SW 1271 (cell line): Measurements from ENCODE around the gene FGD6.
"Not testable (repeated sequence)": the region's sequence is repeated elsewhere in the genome, so short reads cannot be mapped to it uniquely, and the experiment has no call there.

Source experiments
- DNase-seq, 2 experiments: peaks; one replicate each; lab custom pipeline; 2025; lab: John Stamatoyannopoulos, UW

Gene FGD6

DNA sequence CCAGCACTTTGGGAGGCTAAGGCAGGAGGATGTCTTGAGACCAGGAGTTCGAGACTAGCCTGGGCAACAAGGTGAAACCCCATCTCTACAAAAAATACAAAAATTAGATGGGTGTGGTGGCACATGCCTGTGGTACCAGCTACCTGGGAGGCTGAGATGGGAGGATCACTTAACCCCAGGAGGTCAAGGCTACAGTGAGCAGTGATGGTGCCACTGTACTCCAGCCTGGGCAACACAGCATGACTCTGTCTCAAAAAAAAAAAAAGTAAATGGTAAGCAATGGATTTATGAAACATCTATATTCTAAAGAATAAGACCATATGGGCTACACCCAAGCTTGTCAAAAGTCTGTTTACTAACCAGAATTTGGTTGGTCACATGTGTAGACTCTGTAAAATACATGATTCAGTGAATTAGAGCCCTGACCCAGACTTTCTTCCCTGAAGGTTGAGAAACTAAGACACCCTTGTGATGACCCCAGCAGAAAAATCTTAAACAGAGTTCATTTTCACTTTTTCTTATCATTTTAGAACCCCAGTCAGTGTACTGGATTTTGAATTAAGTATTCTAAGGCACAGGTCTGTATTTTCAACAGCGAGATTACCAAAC, 12.1 kb downstream of the FGD6 start:
- no peak for DNase-seq

DNA sequence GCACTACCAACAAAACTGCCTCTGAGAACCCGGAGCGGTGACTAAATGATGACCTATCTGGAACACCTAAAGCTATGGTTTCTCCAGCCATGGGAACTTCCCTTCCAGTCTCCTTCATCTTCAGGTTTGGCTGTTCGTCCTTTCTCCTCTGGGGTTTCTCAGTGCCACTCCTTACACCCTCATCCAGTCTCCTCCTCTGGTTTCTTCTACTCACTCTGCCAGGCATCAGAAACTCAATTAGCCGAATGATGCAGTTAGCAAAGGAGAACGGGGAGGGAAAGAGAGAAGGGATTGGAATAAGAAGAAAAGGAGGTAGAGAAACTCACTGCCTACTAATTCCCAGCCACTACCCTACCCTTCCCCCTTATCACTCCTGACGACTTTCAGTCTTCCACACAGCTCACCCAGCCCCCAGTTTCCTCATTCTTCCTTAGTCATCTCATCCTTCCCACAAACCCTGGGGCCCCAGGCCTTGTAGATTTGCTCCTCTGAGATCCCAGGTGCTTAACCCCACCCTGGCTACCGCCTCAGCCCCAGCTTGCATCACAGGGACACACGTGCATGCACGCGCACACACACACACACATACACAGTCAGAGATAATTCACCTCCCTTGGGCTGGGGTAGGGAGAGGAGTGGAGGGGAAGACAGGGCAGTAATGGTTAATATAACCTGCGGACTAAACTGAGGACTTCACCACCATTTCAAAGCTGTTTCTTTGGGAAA, 13.0 kb downstream of the FGD6 start:
- peak; percentile 84 to 91 for DNase-seq

DNA sequence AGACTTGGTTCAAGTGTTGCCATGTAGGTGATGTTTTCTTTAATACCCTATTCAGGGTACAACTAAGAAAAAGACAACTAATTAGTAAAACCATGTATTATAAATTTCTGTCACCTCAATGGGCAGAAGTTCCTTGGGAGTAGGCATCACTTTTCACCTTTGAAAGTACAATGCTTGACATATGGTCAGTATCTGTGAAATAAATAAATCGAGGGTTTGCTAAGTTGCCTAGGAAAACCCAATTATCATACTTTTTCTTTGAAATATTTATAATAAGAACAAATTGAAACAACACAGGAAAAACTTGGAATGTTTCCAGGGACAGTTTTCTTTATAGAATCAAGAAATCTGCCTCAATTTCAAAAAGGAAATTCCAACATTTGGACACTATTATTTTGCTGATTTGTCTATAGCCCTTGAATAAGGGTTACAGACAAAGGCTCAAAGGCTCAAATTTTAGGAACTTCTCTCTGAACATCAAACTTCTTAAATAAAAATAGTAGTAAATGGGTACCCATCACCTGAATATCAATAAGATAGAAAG, 13.7 kb downstream of the FGD6 start:
- no peak for DNase-seq

DNA sequence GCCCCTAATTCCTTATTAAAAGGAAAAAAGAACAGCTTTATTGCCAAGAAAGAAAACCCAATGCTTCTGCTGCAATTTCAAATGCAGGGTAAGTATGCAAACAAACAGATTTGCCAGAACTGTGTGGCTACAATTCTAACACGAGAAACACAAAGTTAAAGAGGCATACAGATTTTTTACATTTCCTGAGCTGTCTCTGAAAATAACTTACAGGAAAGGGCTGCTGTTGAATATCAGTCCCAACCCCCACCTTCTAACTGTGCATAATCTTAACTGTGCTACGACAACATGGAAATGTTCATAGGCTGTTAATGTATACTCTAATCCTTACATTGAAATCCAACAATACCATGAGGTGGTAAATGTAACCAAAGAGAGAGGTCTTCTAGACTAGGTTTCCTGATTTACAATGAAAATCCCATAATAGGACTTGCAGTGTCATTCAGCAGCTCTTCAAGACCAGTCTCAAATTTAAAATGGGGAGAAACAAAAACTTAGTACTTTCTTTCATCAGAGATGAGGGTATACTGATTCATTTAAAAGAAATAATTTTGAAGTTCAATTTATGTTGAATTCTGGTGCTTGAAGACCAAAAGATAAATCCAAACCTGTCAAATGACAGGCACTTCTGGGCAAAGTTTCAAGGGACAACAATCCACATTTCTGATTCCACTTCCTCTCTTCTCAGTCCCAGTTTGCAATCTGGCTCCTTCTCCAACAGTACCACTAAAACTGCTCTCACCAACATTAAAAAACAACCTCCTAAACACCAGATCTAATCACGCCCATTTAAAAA, 14.4 kb downstream of the FGD6 start:
- DNase-seq, result peak in 1 of 2 experiments; percentile 42

DNA sequence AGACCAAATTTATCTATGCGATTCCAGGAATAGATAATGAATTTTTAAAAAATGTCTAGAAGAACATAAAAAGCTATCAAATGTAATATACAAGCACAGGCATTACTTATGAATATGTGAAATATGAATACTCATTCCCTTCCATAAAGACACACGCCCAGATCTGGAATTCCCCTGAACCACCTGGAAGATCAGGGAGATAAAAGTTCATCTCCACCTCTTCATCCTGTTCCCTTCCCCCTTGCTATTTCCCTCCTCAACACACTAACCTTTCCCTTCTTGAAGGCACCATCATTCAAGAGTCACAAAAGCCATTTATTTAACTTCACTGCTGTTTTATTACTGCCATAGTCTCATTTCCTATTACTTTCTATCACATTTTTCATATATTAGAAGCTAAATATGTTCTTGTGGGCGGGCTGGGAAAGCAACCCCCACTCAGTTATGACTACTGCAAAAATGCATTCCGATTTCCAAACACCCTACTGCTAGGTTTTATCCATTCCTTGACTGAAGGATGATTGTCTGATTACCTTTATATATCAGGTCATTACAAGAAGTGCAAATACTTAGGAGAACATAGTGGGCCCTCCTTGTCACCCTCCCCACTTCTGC, 16.1 kb downstream of the FGD6 start:
- DNase-seq, result peak in 1 of 2 experiments; percentile 71

DNA sequence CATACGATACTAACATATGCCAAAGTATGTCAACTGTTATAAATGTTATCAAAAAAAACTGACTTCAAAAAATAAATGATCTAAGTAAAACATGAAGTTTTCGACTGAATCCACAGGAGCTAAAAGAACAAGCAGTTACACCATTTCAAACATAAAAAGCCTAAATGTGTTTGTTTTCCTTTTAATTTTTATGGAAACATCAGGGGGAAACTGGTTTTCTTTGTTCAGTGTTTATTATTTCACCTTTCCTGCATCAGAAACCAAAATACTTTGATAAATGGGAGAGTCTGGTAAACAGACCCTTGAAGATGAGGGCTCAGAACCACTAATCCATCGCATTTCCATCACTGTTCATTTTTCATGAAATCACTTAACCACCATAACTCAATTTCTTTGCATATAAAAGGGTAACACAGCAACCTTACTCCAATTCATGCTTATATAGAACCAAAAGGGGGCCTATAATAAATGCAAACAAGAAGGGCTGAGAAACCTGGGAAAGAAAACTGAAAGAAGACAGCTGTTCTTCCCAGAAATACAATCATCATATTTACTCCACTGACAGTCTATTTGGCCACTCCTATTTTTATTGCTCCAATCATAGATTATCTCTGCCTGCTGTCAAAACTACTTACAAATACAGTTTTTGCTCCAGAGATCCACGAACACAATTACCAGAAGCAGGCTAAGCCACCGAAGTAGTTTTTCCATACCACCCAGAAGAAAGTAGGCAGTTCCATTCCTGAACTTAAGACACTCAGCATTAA, 17.0 kb downstream of the FGD6 start:
- DNase-seq, result peak in 1 of 2 experiments; percentile 59

DNA sequence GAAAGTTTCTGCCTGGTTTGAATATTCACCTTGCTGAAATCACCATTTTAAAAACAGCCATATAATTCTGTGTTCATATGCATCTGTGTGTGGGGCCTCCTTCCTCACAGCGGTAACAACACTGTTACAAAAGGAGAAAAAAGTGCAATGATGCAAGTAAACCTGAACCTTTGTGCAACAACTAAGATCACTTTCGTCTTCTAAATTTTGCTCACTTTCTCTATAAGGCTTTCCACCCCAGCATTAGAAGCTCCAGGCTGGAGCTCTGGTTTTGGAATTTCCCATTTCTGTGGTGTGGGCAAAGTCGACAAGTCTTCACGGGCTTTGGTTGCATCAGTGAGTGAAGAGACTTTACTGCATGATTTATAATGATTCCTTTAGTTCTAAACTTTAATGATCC, 18.4 kb downstream of the FGD6 start:
- DNase-seq, result no peak

DNA sequence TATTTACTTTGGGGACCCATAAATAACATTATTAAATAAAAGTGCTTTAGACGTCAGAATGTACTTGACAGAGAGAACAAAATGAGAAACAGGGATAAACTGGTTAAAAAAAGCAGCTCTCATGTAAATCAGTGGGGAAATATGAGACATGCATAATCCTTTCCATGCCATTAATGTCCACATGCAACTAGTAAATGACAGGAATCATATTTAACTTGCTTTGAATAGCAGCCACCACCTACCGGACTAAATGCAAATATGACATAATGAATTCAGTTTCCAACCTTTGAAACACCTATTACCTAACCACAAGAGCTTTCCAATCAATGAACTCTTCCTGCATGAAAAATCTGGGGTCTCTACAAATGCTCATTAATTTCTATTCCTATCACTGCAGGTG, 19.6 kb downstream of the FGD6 start:
- DNase-seq, result no peak

DNA sequence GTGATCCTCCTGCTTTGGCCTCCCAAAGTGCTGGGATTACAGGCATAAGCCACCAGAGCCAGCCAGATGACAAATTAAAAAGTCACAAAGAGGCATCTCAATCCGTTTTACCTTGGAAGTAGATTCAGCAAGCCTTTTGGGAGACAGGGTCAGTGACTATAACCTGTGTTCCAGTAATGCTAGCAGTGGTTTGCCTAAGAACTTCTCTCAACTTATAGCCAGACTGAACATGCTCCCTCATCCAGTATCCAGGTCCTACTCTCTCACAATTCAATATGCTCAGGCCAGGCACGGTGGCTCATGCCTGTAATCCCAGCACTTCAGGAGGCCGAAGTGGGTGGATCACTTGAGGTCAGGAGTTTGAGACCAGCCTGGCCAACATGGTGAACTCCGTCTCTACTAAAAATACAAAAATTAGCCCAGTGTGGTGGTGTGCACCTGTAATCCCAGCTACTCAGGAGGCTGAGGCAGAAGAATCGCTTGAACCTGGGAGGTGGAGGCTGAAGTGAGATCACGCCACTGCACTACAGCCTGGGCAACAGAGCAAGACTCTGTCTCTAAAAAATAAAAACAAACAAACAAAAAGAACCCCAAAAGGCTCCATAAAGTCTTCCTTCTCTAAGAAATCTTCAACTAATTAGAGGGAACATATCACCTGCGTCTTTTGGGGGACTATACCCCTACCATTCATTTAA, 20.2 kb downstream of the FGD6 start:
- DNase-seq, result not testable (repeated sequence)

DNA sequence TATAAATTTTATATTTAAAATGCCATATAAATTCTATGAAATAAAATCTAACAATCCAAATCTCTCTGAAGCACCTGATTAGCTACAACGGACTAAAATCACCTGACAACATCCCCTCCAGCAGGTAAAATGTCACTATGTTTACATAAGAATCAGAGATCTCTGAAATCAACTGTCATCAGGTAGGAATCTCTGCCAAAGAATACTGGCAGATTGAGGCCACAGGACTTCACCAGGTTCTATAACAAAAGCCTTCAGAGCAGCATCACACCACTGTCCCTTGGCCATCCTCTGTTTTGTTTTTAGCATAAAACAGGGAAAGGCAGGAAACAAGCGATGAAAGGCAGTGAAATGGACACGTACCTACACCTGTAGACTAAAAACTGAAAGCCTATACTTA, 22.1 kb downstream of the FGD6 start:
- no peak for DNase-seq

DNA sequence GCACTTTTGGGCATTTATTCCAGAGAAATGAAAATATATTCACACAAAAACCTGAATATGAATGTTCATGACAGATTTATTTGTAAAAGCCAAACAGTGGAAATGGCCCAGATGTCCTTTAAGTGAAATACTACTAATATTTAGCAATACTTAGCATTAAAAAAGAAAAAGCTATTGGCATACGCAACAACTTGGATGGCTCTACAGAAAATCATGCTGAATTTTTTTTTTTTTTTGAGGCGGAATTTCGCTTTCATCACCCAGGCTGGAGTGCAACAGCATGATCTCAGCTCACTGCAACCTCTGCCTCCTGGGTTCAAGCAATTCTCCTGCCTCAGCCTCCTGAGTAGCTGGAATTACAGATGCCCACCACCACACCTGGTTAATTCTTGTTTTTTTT, 24.1 kb downstream of the FGD6 start:
- no peak for DNase-seq

DNA sequence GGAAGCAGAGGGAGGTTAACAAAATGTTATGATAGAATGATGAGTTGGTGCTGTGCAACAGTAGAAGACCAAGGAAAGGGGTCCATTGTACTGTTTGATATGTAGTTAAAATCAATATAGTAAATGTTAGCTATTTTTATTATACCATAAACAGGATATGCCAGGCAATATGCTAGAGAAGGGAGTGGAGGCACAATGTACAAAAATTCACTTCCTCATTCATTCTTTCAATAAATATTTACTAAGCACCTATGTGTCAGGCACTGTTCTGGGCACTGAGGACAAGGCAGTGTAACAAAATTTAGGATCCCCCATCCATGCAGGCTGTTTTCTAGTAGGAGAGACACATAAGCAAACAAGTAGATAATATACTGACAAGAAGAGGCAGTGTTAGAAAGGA, 25.0 kb downstream of the FGD6 start:
- no peak for DNase-seq

DNA sequence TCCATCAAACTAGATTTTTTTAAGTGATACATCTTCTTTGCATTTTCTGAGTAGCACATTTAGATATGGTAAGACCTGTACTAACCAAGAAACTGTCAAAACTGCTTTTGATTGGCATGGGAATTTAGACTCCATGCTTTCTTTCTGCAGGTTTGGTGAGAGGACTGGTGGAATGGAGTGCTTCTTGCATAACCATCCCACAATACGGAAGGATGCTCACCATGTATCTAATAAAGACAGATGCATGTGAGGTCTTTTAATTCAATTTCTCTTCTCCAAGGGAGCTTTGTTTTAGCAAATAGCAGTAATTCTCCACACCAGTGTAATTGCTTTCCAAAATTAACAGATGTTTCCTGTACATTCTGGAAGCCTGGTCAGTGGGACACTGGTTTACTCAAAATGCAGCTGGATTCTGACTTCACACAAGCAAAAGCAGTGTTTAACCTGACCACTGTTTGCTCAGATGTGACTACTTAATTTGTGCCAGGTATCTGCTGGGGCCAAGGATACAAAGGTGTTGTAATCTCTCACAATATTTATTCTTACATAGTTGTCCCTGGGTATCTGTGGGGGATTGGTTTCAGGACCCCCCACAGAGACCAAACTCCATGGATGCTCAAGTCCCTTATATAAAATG, 26.1 kb downstream of the FGD6 start:
- DNase-seq, result no peak

DNA sequence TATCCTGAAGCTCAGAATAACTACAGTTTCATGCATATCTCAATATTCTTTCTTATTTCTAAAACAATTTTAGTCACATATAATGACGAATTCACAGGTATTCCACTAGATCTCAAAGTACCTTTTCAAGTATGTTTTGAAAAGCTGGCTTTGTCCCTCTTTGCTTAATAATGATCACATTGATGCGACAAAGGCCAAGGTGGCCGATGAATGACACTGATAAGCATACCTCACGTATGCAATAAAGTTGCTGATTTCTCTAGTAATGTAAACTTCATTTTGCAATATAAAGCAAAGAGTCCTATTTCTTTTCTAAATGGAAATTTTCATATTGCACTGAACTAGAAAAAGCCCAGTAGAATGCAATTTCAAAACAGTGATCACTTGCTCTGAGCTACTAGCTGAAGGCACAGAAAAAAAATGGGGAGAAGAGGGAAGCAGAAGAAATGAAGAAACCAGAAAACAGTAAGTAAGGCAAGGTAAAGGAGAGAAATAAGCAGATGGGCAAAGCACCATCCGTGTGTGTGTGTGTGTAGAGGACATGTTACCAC, 29.3 kb downstream of the FGD6 start:
- no peak for DNase-seq

DNA sequence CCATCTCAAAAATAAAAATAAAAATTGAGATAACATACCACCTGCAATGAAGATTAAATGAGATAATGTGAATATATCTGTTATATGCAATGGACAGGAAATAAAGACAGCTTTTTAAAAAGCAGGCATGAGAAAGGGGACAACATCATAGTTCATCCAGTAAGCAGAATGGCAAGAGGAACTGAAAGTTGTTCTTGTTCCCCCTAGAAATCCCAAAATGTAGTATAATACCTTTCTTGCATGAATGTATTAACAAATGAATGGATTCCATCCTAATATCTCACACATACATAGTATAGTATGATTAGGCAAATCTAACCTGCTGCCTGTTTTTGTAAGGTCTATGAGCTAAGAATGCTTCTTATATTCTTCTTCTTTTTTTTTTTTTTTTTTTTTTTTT, 31.4 kb downstream of the FGD6 start:
- DNase-seq, result no peak

DNA sequence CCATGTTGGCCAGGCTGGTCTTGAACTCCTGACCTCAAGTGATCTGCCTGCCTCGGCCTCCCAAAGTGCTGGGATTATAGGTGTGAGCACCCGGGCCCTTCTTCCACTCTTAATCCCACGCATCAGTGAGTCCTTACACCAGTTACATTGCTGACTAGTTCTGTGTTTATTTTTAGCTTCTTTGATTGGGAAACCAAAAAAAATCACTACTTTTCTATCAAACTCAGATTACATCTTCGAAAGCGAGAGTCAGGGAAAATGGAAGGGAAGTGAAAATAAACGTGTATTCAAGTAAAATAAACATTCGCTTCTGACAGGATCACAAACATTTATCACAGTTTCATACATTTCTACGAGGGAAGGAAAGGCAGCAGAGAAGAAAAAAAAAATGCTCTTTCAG, 32.2 kb downstream of the FGD6 start:
- no peak for DNase-seq

DNA sequence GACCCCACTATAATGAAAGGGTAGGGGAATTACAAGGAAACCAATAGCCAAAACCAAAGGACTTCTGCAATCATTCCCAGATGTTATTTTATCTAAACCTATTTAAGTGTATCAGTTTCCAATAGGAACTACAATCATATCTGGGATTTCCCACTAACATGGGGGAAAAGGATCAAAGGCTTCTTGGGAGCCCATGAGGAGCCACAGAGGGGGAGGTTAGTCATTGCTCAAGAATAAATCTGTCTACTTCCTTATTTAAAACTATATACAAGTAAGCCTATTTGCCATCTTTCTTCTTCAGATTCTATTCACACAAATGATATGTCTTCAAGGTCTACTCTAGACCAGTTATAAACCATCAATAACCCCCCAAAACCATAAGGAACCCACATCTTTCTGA, 33.1 kb downstream of the FGD6 start:
- DNase-seq, result no peak

DNA sequence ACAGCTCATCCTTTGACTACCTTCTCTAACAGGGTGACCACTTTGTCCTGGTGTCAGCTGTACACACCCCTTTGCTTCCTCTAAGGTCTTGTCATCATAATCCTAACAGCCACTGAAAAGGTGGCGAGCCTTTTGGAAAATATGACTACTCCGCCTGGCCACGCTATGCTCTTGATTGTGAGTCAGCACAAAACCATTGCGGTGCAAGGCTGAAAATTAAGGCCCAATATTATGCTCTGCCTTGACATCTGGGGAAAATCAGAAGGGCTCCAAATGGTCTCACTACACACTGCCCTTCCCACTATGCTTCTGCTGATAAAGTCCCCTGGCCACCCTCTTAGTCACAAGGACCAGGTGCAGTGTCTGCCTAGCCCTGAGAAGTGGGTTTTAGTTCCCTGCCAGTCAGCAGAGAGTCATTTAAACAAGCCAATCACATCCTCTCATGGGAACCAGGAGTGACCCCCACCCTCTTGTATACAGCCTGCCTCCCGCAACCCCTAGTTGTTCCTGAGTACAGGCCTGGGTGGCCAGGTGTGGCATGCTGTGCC, 34.3 kb downstream of the FGD6 start:
- DNase-seq, result peak; percentile 22 to 27

DNA sequence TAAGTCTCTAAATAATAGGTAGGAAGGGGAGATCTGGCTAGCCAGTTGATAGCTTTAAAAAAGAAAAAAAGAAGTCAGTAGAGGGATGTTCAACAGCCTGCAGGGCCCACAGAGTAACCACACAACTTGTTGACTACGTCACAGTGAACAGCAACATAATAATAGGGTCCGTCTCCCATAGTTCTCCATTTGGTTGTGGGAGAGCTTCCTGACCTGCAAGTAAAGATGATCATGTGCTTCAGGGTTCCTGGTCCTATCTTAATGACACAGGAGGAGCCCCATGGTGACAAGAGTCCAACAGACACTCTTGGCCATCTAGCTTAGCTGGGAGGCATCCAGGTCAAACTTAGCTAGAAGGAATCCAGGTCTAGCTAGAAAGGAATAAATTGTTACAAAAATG, 36.2 kb downstream of the FGD6 start:
- no peak for DNase-seq

DNA sequence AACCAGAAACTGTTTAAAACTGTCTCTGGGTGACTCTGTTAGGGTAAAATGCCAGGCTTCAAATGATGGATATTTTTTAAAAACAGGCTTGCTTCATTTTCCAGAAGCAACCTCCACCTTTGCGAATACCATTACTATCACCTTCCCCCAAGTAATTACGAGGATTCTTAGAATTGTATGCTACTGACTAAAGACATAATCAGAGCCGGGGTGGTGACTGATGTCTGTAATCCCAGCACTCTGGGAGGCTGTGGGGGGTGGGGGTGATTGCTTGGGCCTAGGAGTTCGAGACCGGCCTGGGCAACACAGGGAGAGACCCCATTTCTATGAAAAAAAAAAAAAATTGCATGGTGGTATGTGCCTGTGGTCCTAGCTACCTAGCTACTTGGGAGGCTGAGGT, 38.3 kb downstream of the FGD6 start:
- no peak for DNase-seq
